Lung (tissue), 12 donors: ENCODE data around the gene STX18. TPM values are rescaled to one million over a fixed set of nuclear protein-coding genes. Genes with fewer than 3 reads are reported as not detected.

Source experiments
- ATAC-seq: fragments of 200-7000 bp; cut with Tn5 transposase; one replicate; pipeline ENCODE4 v1.9.1; 2020; ENCODE audit warnings: moderate number of reproducible peaks; ENCODE audit not compliant: insufficient read depth, low FRiP score
- DNase-seq, 3 donors: peaks; one replicate each; pipeline ENCODE4 v3.0.0-alpha.2; 2013 to 2017
- H3K27ac ChIP-seq, 2 donors: one replicate each; pipeline ENCODE4 v1.5.1; 2013; ENCODE audit warnings: mild to moderate bottlenecking in 2 of 2, moderate library complexity in 2 of 2, control low read depth in 1 of 2, inconsistent platforms in 1 of 2, low read depth in 1 of 2, low read length in 1 of 2
- H3K27me3 ChIP-seq, 3 donors: one replicate each; pipeline ENCODE4 v1.5.1; 2013; ENCODE audit warnings: low read length in 2 of 3; ENCODE audit not compliant: control insufficient read depth in 3 of 3, insufficient read depth in 3 of 3
- H3K36me3 ChIP-seq, 4 donors: one replicate each; pipeline ENCODE4 v1.5.1; 2013; ENCODE audit warnings: low read length in 4 of 4, mild to moderate bottlenecking in 1 of 4, moderate library complexity in 1 of 4; ENCODE audit not compliant: control insufficient read depth in 4 of 4, insufficient read depth in 4 of 4
- H3K4me1 ChIP-seq, 5 donors: one replicate each; pipeline ENCODE4 v1.5.1; 2013; ENCODE audit warnings: low read length in 5 of 5, mild to moderate bottlenecking in 2 of 5, moderate library complexity in 1 of 5; ENCODE audit not compliant: control insufficient read depth in 5 of 5, insufficient read depth in 5 of 5
- H3K4me3 ChIP-seq: one replicate; pipeline ENCODE4 v1.5.1; 2013; ENCODE audit warnings: mild to moderate bottlenecking, control low read depth, moderate library complexity
- H3K9ac ChIP-seq, 2 donors: one replicate each; pipeline ENCODE4 v1.5.1; 2013; ENCODE audit warnings: low read length in 2 of 2, control low read depth in 1 of 2; ENCODE audit not compliant: insufficient read depth in 1 of 2
- H3K9me3 ChIP-seq, 4 donors: one replicate each; pipeline ENCODE4 v1.5.1; 2013; ENCODE audit warnings: low read length in 3 of 4, mild to moderate bottlenecking in 1 of 4, moderate library complexity in 1 of 4; ENCODE audit not compliant: control insufficient read depth in 4 of 4, insufficient read depth in 3 of 4
- WGBS, 2 donors: extraction: QIAGEN DNeasy Blood & Tissue Kit; methylation state at CpG; one replicate each; pipeline ENCODE4 v1.1.7; 2013; 5-methylcytosine and 5-hydroxymethylcytosine counted together
- polyA plus RNA-seq, 2 donors: library from polyadenylated mRNA; stranded (reverse); fragments of 200-250 nt; gene quantifications; one replicate each; pipeline ENCODE4 v1.2.1, GENCODE V29; 2013
- total RNA-seq, 2 donors: library from RNA; depleted of rRNA in 1 of 2; stranded (reverse); fragments of >200 nt in 1 of 2; gene quantifications; one replicate each; pipeline ENCODE4 v1.2.1, GENCODE V29; 2014 to 2021
- TF ChIP-seq, protein P1 (sequence below): IDR thresholded peaks from 2 replicates; pipeline ENCODE4 v1.5.1; 2012; ENCODE audit warnings: mild to moderate bottlenecking; ENCODE audit errors: control extremely low read depth, extremely low read depth
- donor health status: control.
- donor health status: control.
- donor health status: Bipolar disorder and iron deficiency.
- donor health status: healthy.
- donor health status: DM: yes; HTN: yes; CAD: no.

STX18 gene
- total and polyA plus RNA-seq, 4 donors = 16.2 to 34.1 (median 24.8) TPM

DNA sequence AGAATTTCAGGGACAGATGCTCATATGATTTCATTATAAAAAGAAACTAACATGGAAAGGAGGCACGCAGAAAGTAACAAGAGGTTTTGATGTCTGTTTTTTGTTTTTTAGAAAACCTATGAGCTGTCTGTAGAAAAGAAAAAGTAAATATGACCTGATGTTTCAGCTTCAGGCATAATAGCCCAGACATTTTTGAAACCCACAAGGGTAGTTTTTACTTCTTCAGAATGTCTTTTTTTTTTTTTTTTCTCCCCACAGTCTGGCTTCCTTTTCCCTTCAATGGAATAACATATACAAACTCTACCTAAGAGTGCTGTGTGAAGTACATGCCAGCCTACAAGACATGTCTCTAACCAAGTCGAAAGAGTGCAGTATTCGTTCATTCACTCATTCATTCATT is 18.3 kb upstream of the STX18 start:
- DNase-seq (no peak), ATAC-seq (no peak)
- H3K36me3 ChIP-seq = peaks cover 0 to 4% (median 0%) of the 10 kb centered on the region in 4 donors
- H3K4me3 ChIP-seq = no peak overlapping the region
- H3K27ac ChIP-seq = no peak overlapping the region
- no peaks in the 10 kb centered on the region for H3K27me3 ChIP-seq
- no peak overlapping the region for H3K9ac ChIP-seq
- H3K9me3 ChIP-seq = no peaks in the 10 kb centered on the region
- TF ChIP-seq, protein P1, sequence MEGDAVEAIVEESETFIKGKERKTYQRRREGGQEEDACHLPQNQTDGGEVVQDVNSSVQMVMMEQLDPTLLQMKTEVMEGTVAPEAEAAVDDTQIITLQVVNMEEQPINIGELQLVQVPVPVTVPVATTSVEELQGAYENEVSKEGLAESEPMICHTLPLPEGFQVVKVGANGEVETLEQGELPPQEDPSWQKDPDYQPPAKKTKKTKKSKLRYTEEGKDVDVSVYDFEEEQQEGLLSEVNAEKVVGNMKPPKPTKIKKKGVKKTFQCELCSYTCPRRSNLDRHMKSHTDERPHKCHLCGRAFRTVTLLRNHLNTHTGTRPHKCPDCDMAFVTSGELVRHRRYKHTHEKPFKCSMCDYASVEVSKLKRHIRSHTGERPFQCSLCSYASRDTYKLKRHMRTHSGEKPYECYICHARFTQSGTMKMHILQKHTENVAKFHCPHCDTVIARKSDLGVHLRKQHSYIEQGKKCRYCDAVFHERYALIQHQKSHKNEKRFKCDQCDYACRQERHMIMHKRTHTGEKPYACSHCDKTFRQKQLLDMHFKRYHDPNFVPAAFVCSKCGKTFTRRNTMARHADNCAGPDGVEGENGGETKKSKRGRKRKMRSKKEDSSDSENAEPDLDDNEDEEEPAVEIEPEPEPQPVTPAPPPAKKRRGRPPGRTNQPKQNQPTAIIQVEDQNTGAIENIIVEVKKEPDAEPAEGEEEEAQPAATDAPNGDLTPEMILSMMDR = no peak
- WGBS, 2 donors = 60 to 69% methylated on average over 3 of the region's 3 CpGs
- no peaks in the 10 kb centered on the region for H3K4me1 ChIP-seq

DNA sequence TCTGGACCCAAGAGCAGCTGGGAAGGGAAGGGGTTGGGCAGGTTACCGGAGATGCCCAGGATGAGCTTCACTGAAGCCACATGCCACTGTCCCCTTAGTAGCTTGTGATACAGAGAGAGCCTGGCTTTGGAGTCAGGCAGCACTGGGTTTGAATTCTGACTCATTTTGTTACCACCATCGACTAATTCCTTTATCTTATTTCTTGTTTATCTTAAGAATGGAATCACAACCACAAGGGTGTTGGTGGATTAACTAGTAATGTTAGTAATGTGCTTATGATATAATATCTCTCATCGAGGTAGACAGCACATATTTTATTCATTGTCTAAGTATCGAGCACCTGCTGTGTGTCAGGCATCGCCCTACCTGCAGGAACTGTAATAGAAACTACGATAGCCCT is 17.7 kb upstream of the STX18 start:
- Histone ChIP-seq H3K4me1 (no peaks in the 10 kb centered on the region), H3K27me3 (no peaks in the 10 kb centered on the region), H3K4me3 (no peak overlapping the region), H3K36me3 (no peaks in the 10 kb centered on the region), H3K27ac (no peak overlapping the region), H3K9ac (no peak overlapping the region), H3K9me3 (no peaks in the 10 kb centered on the region)
- no peak for DNase-seq
- ATAC-seq = no peak
- TF ChIP-seq, protein P1 = no peak
- WGBS, 2 donors = 67 to 73% methylated on average over 6 of the region's 6 CpGs

DNA sequence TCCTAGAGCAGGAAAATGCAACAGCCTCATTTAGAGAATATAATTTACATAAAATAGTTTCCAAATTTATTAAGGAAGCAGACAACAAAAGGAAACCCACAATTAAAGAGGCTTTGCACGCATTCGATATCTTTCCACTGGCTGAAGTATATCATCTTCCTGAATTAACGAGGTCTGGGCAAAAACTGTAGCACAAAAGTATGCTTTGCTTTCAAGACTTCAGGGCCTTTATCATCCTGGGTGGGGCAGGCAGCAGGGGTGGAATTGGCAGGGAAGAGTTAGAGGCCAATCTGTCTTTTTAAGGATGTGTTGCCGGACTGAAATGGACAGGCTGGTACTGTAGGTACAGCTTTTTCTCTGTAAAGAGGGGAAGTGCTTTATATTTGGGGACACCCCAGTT is 17.0 kb upstream of the STX18 start:
- WGBS, 2 donors = 71 to 77% methylated on average over 4 of the region's 4 CpGs
- H3K27ac ChIP-seq = no peak overlapping the region
- ATAC-seq (no peak), DNase-seq (no peak)
- TF ChIP-seq, protein P1 = no peak
- no peaks in the 10 kb centered on the region for H3K27me3 ChIP-seq
- no peaks in the 10 kb centered on the region for H3K4me1 ChIP-seq
- no peaks in the 10 kb centered on the region for H3K36me3 ChIP-seq
- H3K9me3 ChIP-seq = no peaks in the 10 kb centered on the region
- H3K4me3 ChIP-seq = no peak overlapping the region
- H3K9ac ChIP-seq = no peak overlapping the region

DNA sequence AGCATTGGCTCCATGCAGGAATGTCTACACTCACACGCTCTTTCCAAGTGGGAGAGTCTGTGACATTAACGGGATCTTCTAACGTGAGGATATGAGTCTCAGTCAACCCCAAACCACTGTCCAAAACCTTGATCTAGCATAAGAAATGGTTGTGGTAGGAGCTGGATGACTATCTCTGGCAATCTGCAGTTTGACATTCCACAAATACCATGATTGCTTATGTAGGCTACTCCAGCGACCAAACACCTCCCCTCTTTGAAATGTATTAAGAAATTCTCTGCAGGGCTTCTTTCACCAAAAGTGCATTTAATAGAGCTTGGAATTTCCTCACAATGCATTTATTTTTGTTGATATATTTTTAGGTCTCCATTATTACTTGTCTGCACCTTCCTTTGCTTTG is 14.1 kb upstream of the STX18 start:
- DNase-seq (no peak), ATAC-seq (no peak)
- Histone ChIP-seq H3K9me3 (no peaks in the 10 kb centered on the region), H3K4me1 (no peaks in the 10 kb centered on the region), H3K4me3 (no peak overlapping the region), H3K9ac (no peak overlapping the region), H3K27me3 (no peaks in the 10 kb centered on the region), H3K27ac (no peak overlapping the region), H3K36me3 (peaks cover 0 to 2% (median 0%) of the 10 kb centered on the region in 4 donors)
- TF ChIP-seq, protein P1 = no peak
- WGBS, 2 donors = 74 to 87% methylated on average over 4 of the region's 4 CpGs
